Duodenal mucosa (tissue), 2 donors: ENCODE results near the gene KLHL18.
"Not testable (repeated sequence)": the region's sequence is repeated elsewhere in the genome, so short reads cannot be mapped to it uniquely, and the experiment has no call there.

ENCODE experiments used
- H3K27ac ChIP-seq: one replicate; pipeline ENCODE4 v1.7.0; 2013; ENCODE audit warnings: low read depth, low read length
- H3K27me3 ChIP-seq, 2 donors: one replicate each; pipeline ENCODE4 v1.7.0; 2013; ENCODE audit warnings: low read length in 2 of 2, control low read depth in 1 of 2; ENCODE audit not compliant: insufficient read depth in 2 of 2, control insufficient read depth in 1 of 2
- H3K36me3 ChIP-seq, 2 donors: one replicate each; pipeline ENCODE4 v1.7.0; 2013; ENCODE audit warnings: low read length in 2 of 2, control low read depth in 1 of 2; ENCODE audit not compliant: insufficient read depth in 2 of 2, control insufficient read depth in 1 of 2
- H3K4me1 ChIP-seq, 2 donors: one replicate each; pipeline ENCODE4 v1.7.0; 2013; ENCODE audit warnings: low read length in 2 of 2, control low read depth in 1 of 2; ENCODE audit not compliant: insufficient read depth in 2 of 2, control insufficient read depth in 1 of 2
- H3K4me3 ChIP-seq, 2 donors: one replicate each; pipeline ENCODE4 v1.7.0; 2013; ENCODE audit warnings: low read length in 2 of 2, low read depth in 1 of 2
- H3K9ac ChIP-seq, 2 donors: one replicate each; pipeline ENCODE4 v1.7.0; 2013; ENCODE audit warnings: low read length in 2 of 2, low read depth in 1 of 2
- H3K9me3 ChIP-seq, 2 donors: one replicate each; pipeline ENCODE4 v1.7.0; 2013; ENCODE audit warnings: low read length in 2 of 2, control low read depth in 1 of 2; ENCODE audit not compliant: control insufficient read depth in 1 of 2

KLHL18 gene

GRCh38 chr3:47282424-47283192 lies at the start of gene KLHL18, which contains the start of gene KIF9:
Gene KLHL18 (plus strand): TSS chr3:47282944. CDS start chr3:47282966, 22 bp downstream.
Gene KIF9 (minus strand): TSS chr3:47282799. CDS start chr3:47277374, 5,425 bp downstream.
- Histone ChIP-seq H3K9me3 (no peaks in the 10 kb centered on the region), H3K9ac (peak within 1 kb of the TSS; percentile 83 to 93), H3K4me3 (peak within 1 kb of the TSS; percentile 89 to 96), H3K27me3 (no peaks in the 10 kb centered on the region), H3K36me3 (peaks cover 0 to 6% of the 10 kb centered on the region in 2 donors), H3K4me1 (peaks cover 6 to 19% of the 10 kb centered on the region in 2 donors), H3K27ac (peak within 1 kb of the TSS; percentile 99)

DNA sequence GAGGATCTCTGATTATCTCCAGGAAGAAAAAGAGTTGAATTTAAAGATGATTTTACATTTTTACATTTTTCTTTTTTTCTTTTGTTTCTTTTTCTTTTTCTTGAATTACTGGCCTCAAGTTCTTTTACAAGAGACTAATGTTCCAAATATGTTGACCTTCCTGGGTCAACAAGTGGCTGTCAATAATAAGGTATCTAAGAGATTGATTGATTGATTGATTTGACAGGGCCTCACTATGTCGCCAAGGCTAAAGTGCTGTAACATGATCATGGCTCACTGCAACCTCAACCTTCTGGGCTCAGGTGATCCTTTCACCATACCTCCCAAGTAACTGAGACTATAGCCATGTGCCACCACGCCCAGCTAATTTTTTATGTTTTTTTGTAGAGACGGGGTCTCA lies 44.7 kb upstream of the KLHL18 start:
- H3K9me3 ChIP-seq = no peaks in the 10 kb centered on the region
- no peaks in the 10 kb centered on the region for H3K4me1 ChIP-seq
- no peak overlapping the region for H3K9ac ChIP-seq
- H3K27me3 ChIP-seq = no peaks in the 10 kb centered on the region
- no peak overlapping the region for H3K4me3 ChIP-seq
- H3K27ac ChIP-seq = no peak overlapping the region
- no peaks in the 10 kb centered on the region for H3K36me3 ChIP-seq

DNA sequence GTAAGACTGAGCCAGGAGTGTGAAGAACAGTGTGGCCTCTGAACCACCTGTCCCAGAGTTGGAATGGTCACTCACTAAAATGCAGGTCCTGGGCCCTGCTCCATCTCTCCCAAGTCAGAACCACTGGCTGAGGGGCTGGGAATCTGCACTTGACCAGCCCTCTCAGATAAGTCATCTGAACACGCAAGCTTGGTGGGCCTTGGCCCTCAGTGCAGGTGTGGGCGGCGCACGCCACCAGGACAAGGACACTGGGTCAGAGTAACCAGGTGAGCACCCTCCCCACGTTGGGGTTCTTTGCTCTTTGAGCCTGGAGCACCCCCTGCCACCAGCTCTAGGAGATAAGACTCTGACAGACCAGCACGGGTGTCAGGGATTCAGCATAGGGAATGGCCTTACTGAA lies 42.8 kb upstream of the KLHL18 start:
- Histone ChIP-seq H3K9me3 (no peaks in the 10 kb centered on the region), H3K27me3 (no peaks in the 10 kb centered on the region), H3K4me3 (no peak overlapping the region), H3K4me1 (no peaks in the 10 kb centered on the region), H3K9ac (no peak overlapping the region), H3K36me3 (no peaks in the 10 kb centered on the region), H3K27ac (no peak overlapping the region)

GRCh38 chr3:47243419-47244147 lies 39.2 kb upstream of the KLHL18 start:
- Histone ChIP-seq H3K9me3 (no peaks in the 10 kb centered on the region), H3K36me3 (no peaks in the 10 kb centered on the region), H3K27ac (no peak overlapping the region)

DNA sequence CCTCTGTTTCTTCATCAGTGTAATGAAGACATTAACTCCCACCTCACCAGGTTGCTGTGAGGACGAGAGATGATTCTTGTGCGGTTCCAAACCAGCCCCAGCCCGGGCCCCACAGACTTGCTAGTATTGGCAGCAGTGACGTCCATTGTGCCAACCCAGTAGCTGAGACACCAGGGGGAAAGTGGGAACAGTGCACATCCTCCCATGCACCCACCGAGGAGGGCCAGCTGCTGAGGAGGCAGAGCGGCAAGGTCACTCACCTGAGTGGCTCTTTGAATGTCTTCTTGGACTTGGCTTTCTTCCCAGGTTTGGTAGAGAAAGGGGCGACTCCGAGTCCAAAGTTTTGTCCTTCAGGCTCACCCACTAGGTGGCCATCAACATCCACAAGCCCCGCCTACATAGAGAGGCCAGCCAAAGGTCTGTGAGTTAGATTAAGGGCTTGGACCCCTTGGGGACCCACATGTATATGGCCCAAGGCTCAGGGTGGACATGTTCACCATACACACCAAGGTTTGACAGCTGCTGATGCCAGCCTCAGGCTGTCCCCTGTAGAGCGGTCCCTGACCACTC lies 38.1 kb upstream of the KLHL18 start:
- H3K27me3 ChIP-seq = no peaks in the 10 kb centered on the region
- H3K36me3 ChIP-seq = no peaks in the 10 kb centered on the region
- peaks cover 5 to 6% of the 10 kb centered on the region in 2 donors for H3K4me1 ChIP-seq
- H3K27ac ChIP-seq = no peak overlapping the region
- H3K9ac ChIP-seq = no peak overlapping the region
- H3K9me3 ChIP-seq = no peaks in the 10 kb centered on the region
- no peak overlapping the region for H3K4me3 ChIP-seq

More at GRCh38 chr3:47243419-47244147, 39.2 kb upstream of the KLHL18 start:
- Histone ChIP-seq H3K9ac (no peak overlapping the region), H3K4me1 (peaks cover 5 to 6% of the 10 kb centered on the region in 2 donors), H3K27me3 (no peaks in the 10 kb centered on the region), H3K4me3 (no peak overlapping the region)

- Histone ChIP-seq H3K27ac (no peak overlapping the region), H3K27me3 (no peaks in the 10 kb centered on the region), H3K9ac (no peak overlapping the region), H3K9me3 (no peaks in the 10 kb centered on the region), H3K36me3 (no peaks in the 10 kb centered on the region), H3K4me3 (no peak overlapping the region), H3K4me1 (peaks cover 5 to 6% of the 10 kb centered on the region in 2 donors)
Observed at GRCh38 chr3:47245271-47245670, 37.5 kb upstream of the KLHL18 start.

GRCh38 chr3:47247131-47248064 lies 35.3 kb upstream of the KLHL18 start:
- H3K27me3 ChIP-seq = no peaks in the 10 kb centered on the region
- H3K27ac ChIP-seq = no peak overlapping the region
- no peak overlapping the region for H3K4me3 ChIP-seq
- H3K36me3 ChIP-seq = no peaks in the 10 kb centered on the region
- H3K9ac ChIP-seq = no peak overlapping the region
- no peaks in the 10 kb centered on the region for H3K9me3 ChIP-seq
- H3K4me1 ChIP-seq = peaks cover 5 to 6% of the 10 kb centered on the region in 2 donors

DNA sequence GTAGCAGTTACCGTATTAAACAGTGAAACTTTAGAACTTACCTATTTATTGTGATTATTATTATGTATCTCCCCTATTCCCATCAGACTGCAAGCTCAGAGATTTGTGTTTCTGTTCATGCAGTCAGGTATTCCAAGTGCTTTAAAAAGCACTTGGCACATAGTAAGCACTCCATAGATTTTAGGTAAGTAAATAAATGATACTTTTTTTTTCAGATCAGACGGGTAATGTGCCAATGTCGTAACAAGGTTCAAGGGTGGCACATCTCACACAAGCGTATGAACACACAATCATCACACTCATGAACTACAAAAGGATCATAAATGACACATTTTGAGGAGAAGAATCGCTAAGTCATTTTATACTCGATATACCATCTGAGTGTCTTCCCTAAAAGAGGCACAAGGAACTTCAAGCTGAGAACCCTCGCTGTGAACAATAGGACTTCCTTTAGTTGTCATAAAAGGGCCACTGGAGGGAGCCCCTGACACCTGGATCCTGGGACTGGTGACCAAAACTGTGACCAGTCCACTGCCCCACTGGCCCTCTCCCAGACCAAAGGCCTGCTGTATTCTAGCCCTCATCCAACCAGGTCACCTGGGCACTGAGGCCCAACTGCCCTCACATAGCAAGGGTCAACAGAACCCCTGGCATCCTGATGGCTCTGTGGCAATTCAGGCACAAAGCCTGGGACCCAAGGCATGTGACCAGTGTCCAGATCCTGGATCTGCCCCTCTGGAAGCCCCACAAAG lies 32.3 kb upstream of the KLHL18 start:
- no peaks in the 10 kb centered on the region for H3K27me3 ChIP-seq
- no peak overlapping the region for H3K27ac ChIP-seq
- no peaks in the 10 kb centered on the region for H3K36me3 ChIP-seq

GRCh38 chr3:47251085-47251484 lies 31.7 kb upstream of the KLHL18 start:
- H3K27ac ChIP-seq = not testable (repeated sequence)

More for the DNA sequence above, 32.3 kb upstream of the KLHL18 start:
- peaks cover under 1 to 3% of the 10 kb centered on the region in 2 donors for H3K4me1 ChIP-seq
- H3K4me3 ChIP-seq = no peak overlapping the region
- H3K9ac ChIP-seq = no peak overlapping the region
- no peaks in the 10 kb centered on the region for H3K9me3 ChIP-seq

More at GRCh38 chr3:47251085-47251484, 31.7 kb upstream of the KLHL18 start:
- not testable (repeated sequence) for H3K9ac ChIP-seq, H3K9me3 ChIP-seq, H3K27me3 ChIP-seq, H3K36me3 ChIP-seq, H3K4me3 ChIP-seq, H3K4me1 ChIP-seq
